Panc1 (cell line): ENCODE measurements around the gene ASTN2.

Experiments used
- POLR2AphosphoS5 ChIP-seq: IDR thresholded peaks from 2 replicates; pipeline ENCODE4 v1.6.1; 2012; ENCODE audit warnings: mild to moderate bottlenecking, low read depth, low read length, moderate library complexity
- SIN3A ChIP-seq: IDR thresholded peaks from 2 replicates; pipeline ENCODE4 v1.6.1; 2012; ENCODE audit warnings: low read depth, mild to moderate bottlenecking, low read length, moderate library complexity, borderline replicate concordance; ENCODE audit not compliant: insufficient read depth
- TF ChIP-seq, protein P1 (sequence below): fragments of 450-650 bp; IDR thresholded peaks from 2 replicates; pipeline ENCODE4 v1.5.1; 2017; ENCODE audit warnings: mild to moderate bottlenecking
- TF ChIP-seq, protein P2 (sequence below), 2 experiments: IDR thresholded peaks; 2 replicates each; pipeline ENCODE4 v1.6.1; 2011 to 2012; ENCODE audit warnings: low read depth in 2 of 2, control low read depth in 1 of 2, low read length in 1 of 2, mild to moderate bottlenecking in 1 of 2, moderate library complexity in 1 of 2; ENCODE audit not compliant: insufficient read depth in 1 of 2

DNA sequence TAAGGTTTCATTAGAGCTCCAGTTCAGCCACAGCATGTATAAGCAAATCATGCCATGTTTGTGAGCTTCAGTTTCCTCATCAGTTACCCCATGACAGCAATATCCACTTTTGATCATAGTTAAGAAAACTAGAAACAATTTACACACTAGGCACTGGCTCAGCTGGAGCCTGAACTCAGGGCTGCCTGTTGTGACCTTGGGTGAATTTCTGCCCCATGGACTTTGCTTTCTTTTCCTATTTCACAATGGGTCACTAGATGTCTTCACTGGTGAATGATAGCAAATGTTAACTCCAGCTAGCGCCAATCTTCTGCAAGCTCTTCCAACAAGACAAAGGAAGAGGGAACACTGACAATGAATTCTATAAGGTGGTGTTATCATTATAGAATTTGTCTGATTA lies 961.1 kb downstream of the ASTN2 start:
- TF ChIP-seq, protein P1, sequence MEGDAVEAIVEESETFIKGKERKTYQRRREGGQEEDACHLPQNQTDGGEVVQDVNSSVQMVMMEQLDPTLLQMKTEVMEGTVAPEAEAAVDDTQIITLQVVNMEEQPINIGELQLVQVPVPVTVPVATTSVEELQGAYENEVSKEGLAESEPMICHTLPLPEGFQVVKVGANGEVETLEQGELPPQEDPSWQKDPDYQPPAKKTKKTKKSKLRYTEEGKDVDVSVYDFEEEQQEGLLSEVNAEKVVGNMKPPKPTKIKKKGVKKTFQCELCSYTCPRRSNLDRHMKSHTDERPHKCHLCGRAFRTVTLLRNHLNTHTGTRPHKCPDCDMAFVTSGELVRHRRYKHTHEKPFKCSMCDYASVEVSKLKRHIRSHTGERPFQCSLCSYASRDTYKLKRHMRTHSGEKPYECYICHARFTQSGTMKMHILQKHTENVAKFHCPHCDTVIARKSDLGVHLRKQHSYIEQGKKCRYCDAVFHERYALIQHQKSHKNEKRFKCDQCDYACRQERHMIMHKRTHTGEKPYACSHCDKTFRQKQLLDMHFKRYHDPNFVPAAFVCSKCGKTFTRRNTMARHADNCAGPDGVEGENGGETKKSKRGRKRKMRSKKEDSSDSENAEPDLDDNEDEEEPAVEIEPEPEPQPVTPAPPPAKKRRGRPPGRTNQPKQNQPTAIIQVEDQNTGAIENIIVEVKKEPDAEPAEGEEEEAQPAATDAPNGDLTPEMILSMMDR: no peak
- TF ChIP-seq SIN3A: no peak
- TF ChIP-seq POLR2AphosphoS5: no peak
- TF ChIP-seq, protein P2, sequence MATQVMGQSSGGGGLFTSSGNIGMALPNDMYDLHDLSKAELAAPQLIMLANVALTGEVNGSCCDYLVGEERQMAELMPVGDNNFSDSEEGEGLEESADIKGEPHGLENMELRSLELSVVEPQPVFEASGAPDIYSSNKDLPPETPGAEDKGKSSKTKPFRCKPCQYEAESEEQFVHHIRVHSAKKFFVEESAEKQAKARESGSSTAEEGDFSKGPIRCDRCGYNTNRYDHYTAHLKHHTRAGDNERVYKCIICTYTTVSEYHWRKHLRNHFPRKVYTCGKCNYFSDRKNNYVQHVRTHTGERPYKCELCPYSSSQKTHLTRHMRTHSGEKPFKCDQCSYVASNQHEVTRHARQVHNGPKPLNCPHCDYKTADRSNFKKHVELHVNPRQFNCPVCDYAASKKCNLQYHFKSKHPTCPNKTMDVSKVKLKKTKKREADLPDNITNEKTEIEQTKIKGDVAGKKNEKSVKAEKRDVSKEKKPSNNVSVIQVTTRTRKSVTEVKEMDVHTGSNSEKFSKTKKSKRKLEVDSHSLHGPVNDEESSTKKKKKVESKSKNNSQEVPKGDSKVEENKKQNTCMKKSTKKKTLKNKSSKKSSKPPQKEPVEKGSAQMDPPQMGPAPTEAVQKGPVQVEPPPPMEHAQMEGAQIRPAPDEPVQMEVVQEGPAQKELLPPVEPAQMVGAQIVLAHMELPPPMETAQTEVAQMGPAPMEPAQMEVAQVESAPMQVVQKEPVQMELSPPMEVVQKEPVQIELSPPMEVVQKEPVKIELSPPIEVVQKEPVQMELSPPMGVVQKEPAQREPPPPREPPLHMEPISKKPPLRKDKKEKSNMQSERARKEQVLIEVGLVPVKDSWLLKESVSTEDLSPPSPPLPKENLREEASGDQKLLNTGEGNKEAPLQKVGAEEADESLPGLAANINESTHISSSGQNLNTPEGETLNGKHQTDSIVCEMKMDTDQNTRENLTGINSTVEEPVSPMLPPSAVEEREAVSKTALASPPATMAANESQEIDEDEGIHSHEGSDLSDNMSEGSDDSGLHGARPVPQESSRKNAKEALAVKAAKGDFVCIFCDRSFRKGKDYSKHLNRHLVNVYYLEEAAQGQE (IDR thresholded peaks at IDR 0.05; ENCODE audit: insufficient read depth in 1 of 2, low read depth in 2 of 2, low read length in 1 of 2): no peak
